IMR-90 (cell line): ENCODE data around the gene GALNT17. TPM values are rescaled to one million over a fixed set of nuclear protein-coding genes. Genes with fewer than 3 reads are reported as not detected.

Experiments
- ATAC-seq: fragments of 200-7000 bp; cut with Tn5 transposase; 2 replicates; pipeline ENCODE4 v1.9.1; 2020; ENCODE audit warnings: low read depth, mild to moderate bottlenecking, moderate library complexity
- BruUV-seq: library from RNA; stranded (reverse); fragments of 400-500 nt; replicated peaks from 2 replicates; lab custom pipeline; 2021; lab: Mats Ljungman, UMichigan
- CTCF ChIA-PET: fragments of 300-600 bp; formaldehyde crosslinking; extraction: SDS; loops from one replicate; lab custom pipeline; 2021; ENCODE audit warnings: antibody characterized with exemption; lab: Yijun Ruan, JAX
- POLR2A ChIA-PET: fragments of 300-600 bp; sonication (Branson Sonifier 250); formaldehyde crosslinking; loops from one replicate; lab custom pipeline; 2022; ENCODE audit warnings: antibody characterized with exemption; ENCODE audit not compliant: unreplicated experiment; lab: Charles Lee
- DNase-seq: peaks from one replicate; pipeline ENCODE4 v3.0.0; 2013
- H2AFZ ChIP-seq: replicated peaks from 2 replicates; pipeline ENCODE3; 2013; ENCODE audit warnings: low read length, mild to moderate bottlenecking; ENCODE audit not compliant: poor library complexity
- H2AK5ac ChIP-seq: 2 replicates; pipeline ENCODE4 v1.6.1; 2013; ENCODE audit warnings: low read depth, low read length, inconsistent platforms
- H2AK9ac ChIP-seq: replicated peaks from 2 replicates; pipeline ENCODE3; 2013; ENCODE audit warnings: mild to moderate bottlenecking, low read depth, low read length, moderate library complexity; ENCODE audit not compliant: poor library complexity
- H2BK120ac ChIP-seq: 2 replicates; pipeline ENCODE4 v1.6.1; 2013; ENCODE audit warnings: low read depth, low read length, inconsistent platforms
- H2BK15ac ChIP-seq: 3 replicates; pipeline ENCODE4 v1.6.1; 2013; ENCODE audit warnings: low read depth, low read length, inconsistent platforms
- H2BK20ac ChIP-seq: 2 replicates; pipeline ENCODE4 v1.6.1; 2013; ENCODE audit warnings: low read depth, mild to moderate bottlenecking, inconsistent platforms, low read length, moderate library complexity
- H2BK5ac ChIP-seq: 2 replicates; pipeline ENCODE4 v1.6.1; 2013; ENCODE audit warnings: mild to moderate bottlenecking, low read depth, low read length, inconsistent platforms; ENCODE audit not compliant: poor library complexity, severe bottlenecking
- H3K14ac ChIP-seq: replicated peaks from 2 replicates; pipeline ENCODE4 v1.6.1; 2013; ENCODE audit warnings: low read depth, low read length, inconsistent platforms
- H3K18ac ChIP-seq: 2 replicates; pipeline ENCODE4 v1.6.1; 2013; ENCODE audit warnings: low read depth, low read length, control low read depth
- H3K23ac ChIP-seq: 2 replicates; pipeline ENCODE4 v1.6.1; 2013; ENCODE audit warnings: low read depth, low read length, inconsistent platforms
- H3K27ac ChIP-seq: 2 replicates; pipeline ENCODE4 v1.5.1; 2013; ENCODE audit warnings: mild to moderate bottlenecking, control low read depth, low read length; ENCODE audit not compliant: insufficient read depth
- H3K27me3 ChIP-seq: 2 replicates; pipeline ENCODE4 v1.6.1; 2013; ENCODE audit warnings: low read length; ENCODE audit not compliant: control insufficient read depth, insufficient read depth
- H3K36me3 ChIP-seq: 2 replicates; pipeline ENCODE4 v1.6.1; 2013; ENCODE audit warnings: low read length, mixed read lengths; ENCODE audit not compliant: control insufficient read depth, insufficient read depth
- H3K4ac ChIP-seq: 2 replicates; pipeline ENCODE4 v1.6.1; 2013; ENCODE audit warnings: low read depth, low read length, inconsistent platforms
- H3K4me1 ChIP-seq: 2 replicates; pipeline ENCODE4 v1.6.1; 2013; ENCODE audit warnings: low read length, mixed read lengths; ENCODE audit not compliant: control insufficient read depth, insufficient read depth
- H3K4me2 ChIP-seq: 2 replicates; pipeline ENCODE4 v1.6.1; 2013; ENCODE audit warnings: low read depth, mild to moderate bottlenecking, control low read depth, low read length, moderate library complexity
- H3K4me3 ChIP-seq: 2 replicates; pipeline ENCODE4 v1.5.1; 2013; ENCODE audit warnings: low read depth, mild to moderate bottlenecking, control low read depth, low read length, moderate library complexity; ENCODE audit not compliant: insufficient read depth
- H3K56ac ChIP-seq: 2 replicates; pipeline ENCODE4 v1.6.1; 2013; ENCODE audit warnings: low read length, inconsistent platforms; ENCODE audit not compliant: insufficient read depth; ENCODE audit errors: extremely low read depth
- H3K79me1 ChIP-seq, 2 experiments: 2 replicates each; pipeline ENCODE4 v1.6.1; 2013; ENCODE audit warnings: low read length in 2 of 2, inconsistent platforms in 1 of 2, low read depth in 1 of 2
- H3K9ac ChIP-seq: 2 replicates; pipeline ENCODE4 v1.6.1; 2013; ENCODE audit warnings: low read depth, low read length, control low read depth
- H3K9me1 ChIP-seq: 2 replicates; pipeline ENCODE4 v1.6.1; 2013; ENCODE audit warnings: low read length, inconsistent platforms; ENCODE audit not compliant: insufficient read depth
- H3K9me3 ChIP-seq: 2 replicates; pipeline ENCODE4 v1.6.1; 2013; ENCODE audit warnings: low read length; ENCODE audit not compliant: control insufficient read depth, insufficient read depth
- H4K20me1 ChIP-seq: 2 replicates; pipeline ENCODE4 v1.6.1; 2013; ENCODE audit warnings: low read length, inconsistent platforms; ENCODE audit not compliant: insufficient read depth
- H4K5ac ChIP-seq: 2 replicates; pipeline ENCODE4 v1.6.1; 2013; ENCODE audit warnings: mild to moderate bottlenecking, low read depth, low read length, control low read depth
- H4K8ac ChIP-seq, 2 experiments: 2 replicates each; pipeline ENCODE4 v1.6.1; 2013; ENCODE audit warnings: low read depth in 2 of 2, low read length in 2 of 2, control low read depth in 1 of 2, inconsistent platforms in 1 of 2
- H4K91ac ChIP-seq: 2 replicates; pipeline ENCODE4 v1.6.1; 2013; ENCODE audit warnings: low read depth, low read length, inconsistent platforms; ENCODE audit not compliant: insufficient read depth
- BHLHE40 ChIP-seq: fragments of 150-350 bp; IDR thresholded peaks from 2 replicates; pipeline ENCODE4 v1.6.1; 2016; ENCODE audit warnings: mild to moderate bottlenecking, low read depth, low read length
- MAZ ChIP-seq: IDR thresholded peaks from 2 replicates; pipeline ENCODE4 v1.6.1; 2012; ENCODE audit warnings: low read depth, mild to moderate bottlenecking, low read length, improper control_type of control experiment, moderate library complexity, borderline replicate concordance
- MXI1 ChIP-seq: IDR thresholded peaks from 2 replicates; pipeline ENCODE4 v1.6.1; 2012; ENCODE audit warnings: low read depth, mild to moderate bottlenecking, low read length, moderate library complexity, borderline replicate concordance
- POLR2A ChIP-seq: IDR thresholded peaks from 2 replicates; pipeline ENCODE4 v1.6.1; 2012; ENCODE audit warnings: mild to moderate bottlenecking, low read depth, low read length
- RAD21 ChIP-seq: IDR thresholded peaks from 2 replicates; pipeline ENCODE4 v1.6.1; 2012; ENCODE audit warnings: low read length, improper control_type of control experiment
- RCOR1 ChIP-seq: IDR thresholded peaks from 2 replicates; pipeline ENCODE4 v1.6.1; 2012; ENCODE audit warnings: mild to moderate bottlenecking, low read length, improper control_type of control experiment; ENCODE audit not compliant: insufficient replicate concordance
- RFX5 ChIP-seq: IDR thresholded peaks from 2 replicates; pipeline ENCODE4 v1.8.0; 2012; ENCODE audit warnings: low read depth, mild to moderate bottlenecking, low read length, moderate library complexity
- WGBS, 2 experiments: methylation state at CpG; one replicate each; pipeline versions ENCODE4 v1.1.5 to v1.1.7; 2013; ENCODE audit warnings: missing lambda C conversion rate in 2 of 2; ENCODE audit not compliant: insufficient read length in 1 of 2; ENCODE audit errors: extremely low coverage in 2 of 2; 5-methylcytosine and 5-hydroxymethylcytosine counted together
- dilution Hi-C: fragments of 300-500 bp; cut with HindIII; formaldehyde crosslinking; loops from one replicate; pipeline ENCODE4 v1.14.3; 2018; ENCODE audit warnings: low sequenced_read_pairs; ENCODE audit not compliant: unreplicated experiment
- in situ Hi-C: fragments of 300-500 bp; cut with MboI; formaldehyde crosslinking; loops from 3 replicates; pipeline ENCODE4 v1.14.3; 2019; ENCODE audit warnings: low sequenced_read_pairs, inconsistent platforms, mixed read lengths
- intact Hi-C: fragments of 100-400 bp; cut with micrococcal nuclease; formaldehyde crosslinking; loops from 2 replicates; pipeline ENCODE4 v1.10.0; 2022
- polyA plus RNA-seq, 3 experiments: library from polyadenylated mRNA; depleted of rRNA; stranded (reverse); fragments of >200 nt; gene quantifications; 2 replicates each; pipeline ENCODE4 v1.2.3, GENCODE V29; 2012; ENCODE audit warnings: low replicate concordance in 1 of 3
- total RNA-seq: library from RNA; depleted of rRNA; stranded (reverse); fragments of >200 nt; gene quantifications from 2 replicates; pipeline ENCODE4 v1.2.3, GENCODE V29; 2012
- TF ChIP-seq, protein P1 (sequence below): fragments of 150-350 bp; IDR thresholded peaks from 2 replicates; pipeline ENCODE4 v1.6.1; 2017; ENCODE audit warnings: mild to moderate bottlenecking, antibody characterized with exemption, low read length, low read depth

The GALNT17 gene
- total and polyA plus RNA-seq, 2 of the 4 experiments (the other 2 are of a cell fraction), result not detected

DNA sequence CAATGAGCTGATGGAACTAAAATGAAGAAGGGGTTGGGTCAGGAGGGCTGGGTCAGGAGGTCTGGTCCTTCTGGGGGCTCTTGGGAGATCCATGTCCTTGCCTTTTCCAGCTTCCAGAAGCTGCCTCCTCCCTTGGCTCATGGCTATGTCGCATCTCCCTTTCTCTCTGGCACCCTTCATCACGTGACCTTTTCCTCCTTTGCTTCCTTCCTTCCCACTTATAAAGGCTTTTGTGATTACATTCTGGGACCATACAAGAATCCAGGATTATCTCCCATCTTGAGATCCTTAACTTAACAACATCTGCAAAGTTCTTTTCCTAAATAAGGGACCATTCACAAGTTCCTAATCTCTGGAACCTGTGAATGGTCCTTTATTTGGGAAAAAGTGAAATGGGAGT lies 290.2 kb downstream of the GALNT17 start:
- dilution Hi-C loops, result no loop called here
- H3K4ac ChIP-seq, result no peak overlapping the region
- no peak overlapping the region for H3K56ac ChIP-seq
- H2BK120ac ChIP-seq, result no peak overlapping the region
- no peak overlapping the region for H2BK15ac ChIP-seq
- H3K4me1 ChIP-seq, result no peaks in the 10 kb centered on the region
- no peak overlapping the region for H2BK20ac ChIP-seq
- H3K36me3 ChIP-seq, result no peaks in the 10 kb centered on the region
- 30% methylated on average over 2 of the region's 2 CpGs; no CpG with 5 or more reads in 1 of the 2 experiments for WGBS, 2 experiments
- H2BK5ac ChIP-seq, result no peak overlapping the region
- H3K23ac ChIP-seq, result no peak overlapping the region
- no peak overlapping the region for H4K8ac ChIP-seq
- ChIA-PET POLR2A (no interaction called here), CTCF (no interaction called here)
- in situ Hi-C loops, result no loop called here
- no peaks in the 10 kb centered on the region for H3K79me1 ChIP-seq
- no peak overlapping the region for H4K5ac ChIP-seq
- H3K9me3 ChIP-seq, result peaks cover 30% of the 10 kb centered on the region
- no peaks in the 10 kb centered on the region for H4K20me1 ChIP-seq
- intact Hi-C loops, result no loop called here
- H3K4me2 ChIP-seq, result no peak overlapping the region
- no peaks in the 10 kb centered on the region for H3K27me3 ChIP-seq
- H3K14ac ChIP-seq, result no peak overlapping the region
- H4K91ac ChIP-seq, result no peak overlapping the region
- no peaks in the 10 kb centered on the region for H3K9me1 ChIP-seq
- DNase-seq (no peak), ATAC-seq (no peak)
- no peak overlapping the region for H2AK5ac ChIP-seq
- no TSS peak for BruUV-seq
- H2AFZ ChIP-seq, result no peak overlapping the region
- no peak overlapping the region for H3K4me3 ChIP-seq
- H2AK9ac ChIP-seq, result no peak overlapping the region
- no peak overlapping the region for H3K27ac ChIP-seq
- no peak overlapping the region for H3K18ac ChIP-seq
- H3K9ac ChIP-seq, result no peak overlapping the region
- no peak for TF ChIP-seq RCOR1
- TF ChIP-seq BHLHE40, result no peak
- no peak for TF ChIP-seq MXI1
- TF ChIP-seq RFX5, result no peak
- TF ChIP-seq, protein P1, sequence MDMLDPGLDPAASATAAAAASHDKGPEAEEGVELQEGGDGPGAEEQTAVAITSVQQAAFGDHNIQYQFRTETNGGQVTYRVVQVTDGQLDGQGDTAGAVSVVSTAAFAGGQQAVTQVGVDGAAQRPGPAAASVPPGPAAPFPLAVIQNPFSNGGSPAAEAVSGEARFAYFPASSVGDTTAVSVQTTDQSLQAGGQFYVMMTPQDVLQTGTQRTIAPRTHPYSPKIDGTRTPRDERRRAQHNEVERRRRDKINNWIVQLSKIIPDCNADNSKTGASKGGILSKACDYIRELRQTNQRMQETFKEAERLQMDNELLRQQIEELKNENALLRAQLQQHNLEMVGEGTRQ, result no peak
- TF ChIP-seq POLR2A, result no peak
- no peak for TF ChIP-seq RAD21
- TF ChIP-seq MAZ, result no peak
